HL-60 (cell line): ENCODE measurements around the gene SVOPL.

Source experiments
- CTCF ChIP-seq: IDR thresholded peaks from one replicate; pipeline ENCODE4 v1.5.1; 2011; ENCODE audit warnings: low read length, control low read depth, inconsistent platforms; ENCODE audit not compliant: insufficient read depth
- GABPA ChIP-seq: IDR thresholded peaks from 2 replicates; pipeline ENCODE4 v1.6.1; 2012; ENCODE audit warnings: low read depth
- POLR2AphosphoS5 ChIP-seq: IDR thresholded peaks from 2 replicates; pipeline ENCODE4 v1.6.1; 2012; ENCODE audit warnings: low read depth
- REST ChIP-seq: IDR thresholded peaks from 2 replicates; pipeline ENCODE4 v1.6.1; 2012; ENCODE audit warnings: low read depth; ENCODE audit not compliant: insufficient replicate concordance
- SPI1 ChIP-seq: IDR thresholded peaks from 2 replicates; pipeline ENCODE4 v1.6.1; 2012; ENCODE audit warnings: low read depth, mild to moderate bottlenecking, borderline replicate concordance

GRCh38 chr7:138658889-138659288 lies 42.3 kb downstream of the SVOPL start:
- TF ChIP-seq CTCF (no peak), REST (no peak), POLR2AphosphoS5 (no peak), SPI1 (no peak), GABPA (no peak)
